Stimulated activated CD4-positive, alpha-beta T cell treated with anti-CD3 and anti-CD28 coated beads, Interleukin-15, amount 100 ng/mL, for 24 hours (primary cell): ENCODE results near the gene EIF4E3.

Source experiments
- DNase-seq: peaks from one replicate; pipeline ENCODE4 v3.0.0-alpha.2; 2020

EIF4E3 gene

DNA sequence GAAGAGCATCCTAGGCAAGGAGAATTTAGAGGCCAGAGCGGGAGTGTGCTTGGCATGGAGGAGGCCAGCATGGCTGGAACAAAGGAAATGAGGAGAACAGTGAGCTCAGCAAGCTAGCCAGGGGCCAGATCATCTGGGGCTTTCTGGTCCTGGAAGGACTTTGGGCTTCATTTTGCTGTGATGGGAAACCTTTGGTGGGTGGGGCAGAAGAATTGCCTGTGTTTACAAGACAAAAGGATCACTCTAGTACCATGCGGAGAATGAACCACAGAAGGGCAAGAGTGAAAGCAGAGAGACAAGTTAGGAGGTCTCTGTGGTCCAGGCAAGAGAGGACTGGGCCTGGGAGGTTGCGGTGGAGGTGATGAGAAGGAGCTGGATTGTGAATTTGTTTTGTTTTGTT lies 80.1 kb downstream of the EIF4E3 start:
- no peak for DNase-seq

DNA sequence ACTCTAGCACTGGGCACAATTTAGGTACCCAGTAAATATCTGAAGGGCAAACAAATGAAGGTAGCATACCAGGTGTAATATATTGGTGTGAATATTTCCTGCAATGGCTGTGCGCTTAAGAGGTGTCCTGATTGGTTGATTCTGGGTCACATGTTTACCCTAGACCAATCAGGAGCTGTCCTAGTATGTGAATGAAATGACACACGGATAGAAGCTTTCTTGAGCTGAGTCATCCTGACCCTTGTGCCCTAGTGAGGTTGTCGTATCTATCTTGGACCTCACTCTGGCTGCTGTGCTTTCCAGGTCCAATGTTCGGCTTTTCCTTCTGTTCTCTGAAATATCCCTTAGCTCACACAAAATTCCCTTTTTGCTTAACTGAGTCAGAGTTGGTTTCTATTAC lies 83.5 kb downstream of the EIF4E3 start:
- no peak for DNase-seq

DNA sequence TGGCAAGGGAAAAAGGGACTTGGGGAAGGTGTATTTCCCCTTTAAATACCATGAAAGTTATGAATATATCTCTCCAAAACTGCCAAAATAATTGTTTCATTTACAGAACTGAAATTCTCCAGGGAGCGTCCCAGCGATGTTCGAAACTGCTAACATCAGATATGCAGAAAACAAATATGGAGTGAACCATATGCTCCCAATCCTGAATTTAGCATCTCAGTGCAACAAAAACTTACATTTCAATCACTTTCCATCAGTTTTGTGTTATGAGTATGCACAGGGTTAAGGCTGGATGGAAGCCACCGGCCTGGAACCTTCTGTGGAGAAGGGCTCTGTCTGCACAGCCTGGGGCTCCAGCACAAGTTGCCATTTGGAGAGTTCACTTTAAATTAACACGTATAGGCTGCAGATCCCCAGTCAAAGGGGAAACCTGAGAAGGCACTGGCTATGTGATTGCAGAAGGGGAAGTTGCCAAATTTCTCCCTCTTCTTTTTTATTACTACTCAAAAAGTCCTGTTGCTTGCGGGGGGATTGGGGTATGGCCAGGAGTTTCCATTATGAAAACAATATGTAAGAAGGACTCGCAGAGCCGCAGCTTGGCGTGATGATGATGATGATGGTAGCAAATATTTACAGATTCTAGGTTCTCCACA lies 84.7 kb downstream of the EIF4E3 start:
- DNase-seq, result no peak

DNA sequence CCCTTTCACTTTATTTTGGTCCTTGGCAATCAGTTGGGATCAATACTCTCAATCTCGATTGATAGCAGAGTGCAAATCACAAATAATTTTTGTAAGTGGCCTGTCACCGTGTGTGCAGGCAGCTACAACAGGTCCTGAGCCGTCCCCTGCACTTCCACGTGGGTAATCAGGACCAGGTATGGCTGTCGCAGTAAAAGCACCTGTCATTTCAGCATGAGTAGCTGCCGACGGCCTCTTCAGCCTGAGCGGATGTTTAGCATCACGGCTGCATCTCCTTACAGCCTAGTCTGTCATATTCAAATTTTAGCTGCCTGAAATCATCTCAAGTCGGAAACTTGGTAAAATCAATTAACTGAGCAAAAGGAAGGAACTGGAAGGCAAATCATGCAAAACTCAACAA lies 88.7 kb downstream of the EIF4E3 start:
- no peak for DNase-seq

DNA sequence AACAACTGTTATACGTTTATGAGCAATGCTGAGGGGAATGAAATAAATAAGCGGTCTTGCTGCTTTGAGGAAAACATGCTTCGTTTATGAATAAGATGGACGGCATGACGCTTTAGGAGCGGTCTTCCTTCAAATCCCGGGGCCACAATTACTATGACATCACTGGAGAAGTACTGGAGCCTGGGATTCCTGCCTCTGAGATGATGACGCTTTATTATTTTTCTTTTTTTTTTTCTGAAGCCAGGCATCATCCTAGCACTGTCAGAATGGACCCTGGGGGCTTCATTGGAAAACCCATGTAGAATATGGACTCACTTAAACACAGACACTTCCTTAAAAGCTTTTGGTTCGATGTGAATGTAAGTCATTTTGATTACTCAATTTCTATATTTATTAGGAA lies 89.2 kb downstream of the EIF4E3 start:
- DNase-seq, result no peak

DNA sequence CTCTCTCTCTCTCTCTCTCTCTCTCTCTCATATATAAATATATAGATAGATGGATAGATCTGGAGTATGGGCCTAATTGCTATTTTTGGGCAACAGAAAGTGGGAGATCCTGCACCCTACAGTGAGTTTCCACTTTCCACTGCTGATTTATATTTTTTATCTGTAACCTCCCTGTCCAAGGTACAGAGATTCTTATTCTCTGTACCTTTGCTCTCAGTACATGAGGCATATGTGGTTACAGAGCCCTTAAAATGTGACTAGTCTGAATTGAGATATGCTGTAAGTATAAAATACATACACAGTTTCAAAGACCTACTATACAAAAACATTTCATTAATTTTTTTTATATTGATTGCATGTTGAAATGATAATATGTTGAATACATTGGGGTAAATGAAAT lies 90.5 kb downstream of the EIF4E3 start:
- DNase-seq, result no peak

DNA sequence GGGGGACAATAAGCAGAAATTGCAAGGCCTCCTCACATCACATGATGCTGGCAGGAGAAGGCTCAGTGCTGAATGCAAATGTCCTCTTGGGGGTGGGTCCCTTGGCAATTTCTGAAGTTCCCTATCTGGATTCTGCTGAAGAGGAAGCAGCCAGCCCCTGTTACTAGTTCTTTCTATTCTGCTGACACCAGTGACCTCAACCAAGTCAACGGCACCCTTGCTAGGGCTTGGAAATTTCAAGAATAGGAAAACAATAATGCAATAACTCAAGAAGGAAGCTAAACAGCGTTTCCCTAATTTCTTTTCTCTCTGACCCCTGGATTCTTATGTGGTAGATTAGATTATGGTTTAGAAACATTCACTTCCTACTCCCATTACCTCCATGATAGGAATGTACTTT lies 95.5 kb downstream of the EIF4E3 start:
- DNase-seq, result no peak

DNA sequence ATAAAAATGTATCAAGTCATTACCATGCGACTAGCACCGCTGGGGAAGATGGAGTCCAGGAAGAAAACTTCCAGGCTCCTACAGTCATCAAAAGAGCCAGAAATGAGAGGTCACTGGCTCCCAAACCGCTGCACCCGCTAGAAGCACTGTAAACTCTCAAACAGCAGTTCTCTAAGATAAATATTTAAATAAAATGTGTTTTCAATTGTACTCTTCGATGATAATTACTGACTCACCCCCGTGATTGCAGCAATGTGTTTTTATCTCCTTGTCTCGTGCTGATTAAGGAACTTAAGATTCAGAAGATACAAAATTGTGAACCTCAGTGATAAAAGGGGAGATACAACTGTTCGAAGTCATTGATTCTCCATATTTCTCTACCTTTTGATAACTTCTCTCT lies 95.9 kb downstream of the EIF4E3 start:
- no peak for DNase-seq

DNA sequence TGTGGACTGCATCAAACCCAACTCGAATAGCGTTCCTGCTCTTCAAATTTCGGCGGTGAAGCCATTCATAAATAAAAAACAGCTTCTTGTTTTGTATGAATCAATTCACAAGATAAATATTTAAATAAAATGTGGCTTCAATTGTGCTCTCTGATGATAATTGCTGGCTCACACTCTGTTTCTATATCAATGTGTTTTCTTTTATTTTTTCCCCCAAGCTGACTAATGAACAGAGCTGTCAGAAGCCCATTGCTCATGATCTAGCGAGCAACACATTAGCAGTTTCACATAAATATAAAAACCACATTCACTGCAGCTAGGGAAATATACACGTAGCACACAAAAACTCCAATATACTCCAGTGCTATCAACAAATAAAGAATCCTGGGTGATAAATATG lies 96.7 kb downstream of the EIF4E3 start:
- no peak for DNase-seq

DNA sequence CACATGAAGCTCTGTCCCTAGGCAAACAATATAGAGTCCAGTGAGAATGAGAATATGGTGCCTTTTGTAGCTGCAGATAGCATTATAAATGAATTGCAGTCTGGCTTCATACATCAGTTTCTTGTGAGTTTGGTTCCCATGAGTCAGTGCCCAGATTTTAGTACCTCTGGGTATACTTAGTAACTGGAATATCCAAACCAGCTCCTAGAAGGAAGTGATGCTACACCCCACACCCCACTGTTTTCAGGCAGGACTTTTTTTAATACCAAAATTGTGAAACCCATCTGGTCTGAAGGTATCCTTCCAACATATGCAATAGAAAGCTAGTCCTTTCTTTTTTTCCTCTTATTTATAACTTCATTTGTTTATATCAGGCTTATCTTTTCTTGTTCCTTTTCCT lies 99.5 kb downstream of the EIF4E3 start:
- DNase-seq, result no peak
